GM20000 (cell line): ENCODE data around the gene KRT74.

Experiments used
- DNase-seq: peaks from one replicate; pipeline ENCODE4 v3.0.0; 2012; ENCODE audit warnings: low spot score
- TF ChIP-seq, protein P1 (sequence below): IDR thresholded peaks from 2 replicates; pipeline ENCODE4 v1.5.1; 2012; ENCODE audit warnings: mild to moderate bottlenecking, control low read depth; ENCODE audit errors: extremely low read depth, missing control alignments

The KRT74 gene

DNA sequence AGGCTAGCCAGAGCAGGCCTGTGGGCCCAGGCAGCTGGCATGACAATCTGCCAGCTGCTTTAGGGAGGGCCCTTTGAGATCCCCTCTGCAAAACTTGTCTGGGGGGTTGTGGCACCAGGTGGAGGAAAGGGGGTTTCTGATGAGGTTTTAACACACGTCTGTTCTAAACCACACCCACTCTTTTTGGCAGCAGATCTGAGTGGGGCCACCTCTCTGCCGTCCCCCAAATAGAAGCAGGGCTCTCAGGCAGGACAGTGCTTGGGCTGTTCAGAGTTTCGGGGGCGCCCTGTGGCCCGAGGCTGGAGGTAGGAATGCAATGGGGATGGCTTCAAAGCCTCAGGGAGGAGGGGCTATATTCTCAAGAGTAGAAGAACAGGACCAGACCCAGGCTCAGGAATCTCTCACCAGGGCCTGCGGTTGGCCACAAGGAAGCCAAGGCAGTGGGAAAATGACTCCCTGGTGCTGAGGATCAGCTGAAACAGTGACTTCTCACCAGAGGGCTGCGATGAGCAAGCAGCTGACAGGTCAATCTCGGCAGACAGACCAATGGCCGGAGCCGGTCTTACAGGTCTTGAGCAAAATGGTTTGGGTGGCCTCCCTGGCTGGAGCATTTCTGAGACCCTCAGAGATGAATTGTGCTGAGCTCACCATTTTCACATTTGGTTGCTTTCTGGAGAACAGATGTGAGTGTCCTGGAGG lies 51.9 kb downstream of the KRT74 start:
- TF ChIP-seq, protein P1, sequence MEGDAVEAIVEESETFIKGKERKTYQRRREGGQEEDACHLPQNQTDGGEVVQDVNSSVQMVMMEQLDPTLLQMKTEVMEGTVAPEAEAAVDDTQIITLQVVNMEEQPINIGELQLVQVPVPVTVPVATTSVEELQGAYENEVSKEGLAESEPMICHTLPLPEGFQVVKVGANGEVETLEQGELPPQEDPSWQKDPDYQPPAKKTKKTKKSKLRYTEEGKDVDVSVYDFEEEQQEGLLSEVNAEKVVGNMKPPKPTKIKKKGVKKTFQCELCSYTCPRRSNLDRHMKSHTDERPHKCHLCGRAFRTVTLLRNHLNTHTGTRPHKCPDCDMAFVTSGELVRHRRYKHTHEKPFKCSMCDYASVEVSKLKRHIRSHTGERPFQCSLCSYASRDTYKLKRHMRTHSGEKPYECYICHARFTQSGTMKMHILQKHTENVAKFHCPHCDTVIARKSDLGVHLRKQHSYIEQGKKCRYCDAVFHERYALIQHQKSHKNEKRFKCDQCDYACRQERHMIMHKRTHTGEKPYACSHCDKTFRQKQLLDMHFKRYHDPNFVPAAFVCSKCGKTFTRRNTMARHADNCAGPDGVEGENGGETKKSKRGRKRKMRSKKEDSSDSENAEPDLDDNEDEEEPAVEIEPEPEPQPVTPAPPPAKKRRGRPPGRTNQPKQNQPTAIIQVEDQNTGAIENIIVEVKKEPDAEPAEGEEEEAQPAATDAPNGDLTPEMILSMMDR, result no peak
- DNase-seq, result no peak

DNA sequence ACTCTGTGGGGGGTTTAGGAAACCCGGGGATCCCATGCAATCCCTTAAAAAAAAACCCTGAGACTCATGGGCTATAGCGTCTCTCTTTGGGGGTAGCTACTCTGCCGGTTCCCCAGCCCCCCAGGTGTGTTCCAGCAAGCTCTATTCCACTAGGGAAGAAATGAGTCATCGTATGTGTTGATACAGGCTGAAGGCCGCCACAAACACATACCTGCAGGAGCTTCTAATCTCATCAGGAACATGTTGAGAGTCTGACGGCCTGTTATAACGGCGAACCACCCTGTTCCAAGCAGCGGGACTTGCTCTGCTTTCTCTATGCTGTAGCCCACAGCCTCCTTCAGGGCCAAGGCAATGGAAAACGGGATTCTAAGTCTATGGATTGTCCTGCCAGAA lies 52.5 kb downstream of the KRT74 start:
- TF ChIP-seq, protein P1, result no peak
- no peak for DNase-seq

DNA sequence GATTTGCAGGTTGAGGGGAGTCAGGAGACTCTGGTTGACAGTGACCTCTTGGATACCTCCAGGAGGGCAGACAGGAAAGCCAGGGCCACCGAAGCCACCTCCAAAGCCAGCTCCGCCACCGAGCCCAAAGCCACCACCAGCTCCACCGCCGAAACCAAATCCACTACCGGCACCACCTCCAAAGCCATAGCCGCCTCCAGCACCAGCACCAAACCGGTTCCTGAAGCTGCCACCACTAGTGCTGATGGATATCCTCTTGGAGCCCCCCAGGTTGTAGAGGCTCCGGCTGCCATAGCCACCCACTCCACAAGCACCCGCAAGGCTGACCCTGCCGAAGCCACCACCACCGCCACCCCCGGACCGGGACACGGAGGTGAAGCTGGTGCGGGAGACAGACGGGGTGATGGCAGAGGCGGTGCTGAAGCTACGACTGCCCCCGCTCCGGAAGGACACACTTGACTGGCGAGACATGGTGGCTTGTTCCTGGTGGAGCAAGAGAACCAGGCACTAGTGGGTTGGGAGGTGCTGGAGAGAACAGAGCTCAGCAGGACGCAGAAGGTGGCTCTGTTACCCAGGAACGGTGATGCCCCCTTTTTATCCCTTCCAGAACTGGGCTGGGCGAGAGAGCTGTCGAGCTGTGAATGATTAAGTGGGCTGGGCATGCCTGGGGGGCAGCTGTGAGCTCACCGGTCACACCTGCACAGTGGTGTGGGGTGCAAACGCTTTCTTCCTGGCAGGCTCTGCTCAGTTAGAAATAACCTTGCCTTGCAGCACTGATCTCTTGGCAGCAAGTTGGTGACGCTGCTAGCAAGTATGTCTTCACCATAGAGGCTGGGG lies 53.6 kb downstream of the KRT74 start, which contains the start of gene KRT5:
KRT5 (minus strand) TSS at position 569 of the 837 bp plus-strand sequence; CDS start at position 471, 98 bp downstream.
- DNase-seq, result no peak
- TF ChIP-seq, protein P1, result no peak

DNA sequence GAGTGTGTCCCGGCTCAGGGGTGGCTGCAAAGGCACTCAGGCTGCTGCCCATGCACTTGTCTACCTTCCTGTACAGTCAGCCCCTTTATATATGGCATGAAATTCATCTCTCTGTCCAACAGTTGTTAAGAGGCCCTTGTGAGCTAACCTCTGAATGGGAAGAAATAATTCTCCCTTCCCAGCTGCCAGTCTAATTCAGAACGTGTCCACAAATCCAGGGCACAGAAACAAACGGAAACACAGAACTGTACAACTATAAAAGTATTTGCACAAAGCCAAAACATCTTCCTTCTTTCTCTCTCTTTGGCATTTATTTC lies 54.3 kb downstream of the KRT74 start:
- DNase-seq, result no peak
- TF ChIP-seq, protein P1, result no peak

DNA sequence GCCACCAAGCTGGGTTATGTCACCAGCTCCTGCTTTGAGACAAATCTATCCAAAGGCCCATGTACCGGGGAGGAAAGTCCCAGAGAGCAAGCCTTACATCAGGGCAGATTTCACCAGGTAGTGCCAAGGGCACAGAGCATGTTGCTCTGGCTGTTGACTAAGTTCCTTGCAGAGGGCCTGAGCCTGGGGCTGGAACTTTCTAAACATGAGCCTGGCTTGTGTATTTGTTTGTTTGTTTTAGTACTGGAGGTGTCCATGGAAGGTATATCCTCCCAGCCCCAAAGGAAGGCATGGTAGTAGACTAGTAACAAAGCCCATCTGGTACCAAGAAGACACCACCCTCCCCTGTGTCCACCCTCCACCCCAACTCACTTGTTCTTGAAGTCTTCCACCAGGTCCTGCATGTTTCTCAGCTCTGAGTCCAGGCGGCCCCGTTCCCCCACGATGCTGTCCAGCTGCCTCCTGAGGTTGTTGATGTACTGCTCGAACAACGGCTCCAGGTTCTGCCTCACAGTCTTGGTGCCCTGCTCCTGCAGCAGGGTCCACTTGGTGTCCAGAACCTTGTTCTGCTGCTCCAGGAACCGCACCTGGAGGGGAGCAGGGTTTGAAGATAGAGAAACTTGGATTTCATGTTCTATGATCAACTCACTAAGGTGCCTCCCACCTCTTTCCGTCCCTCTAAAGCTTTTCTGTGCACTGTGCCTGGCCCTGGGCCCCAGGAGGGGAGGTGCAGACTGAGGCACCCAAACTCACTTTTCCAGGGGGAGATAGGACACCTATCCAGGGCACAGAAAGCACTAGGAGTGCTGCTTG lies 54.9 kb downstream of the KRT74 start:
- DNase-seq, result no peak
- TF ChIP-seq, protein P1, result no peak

DNA sequence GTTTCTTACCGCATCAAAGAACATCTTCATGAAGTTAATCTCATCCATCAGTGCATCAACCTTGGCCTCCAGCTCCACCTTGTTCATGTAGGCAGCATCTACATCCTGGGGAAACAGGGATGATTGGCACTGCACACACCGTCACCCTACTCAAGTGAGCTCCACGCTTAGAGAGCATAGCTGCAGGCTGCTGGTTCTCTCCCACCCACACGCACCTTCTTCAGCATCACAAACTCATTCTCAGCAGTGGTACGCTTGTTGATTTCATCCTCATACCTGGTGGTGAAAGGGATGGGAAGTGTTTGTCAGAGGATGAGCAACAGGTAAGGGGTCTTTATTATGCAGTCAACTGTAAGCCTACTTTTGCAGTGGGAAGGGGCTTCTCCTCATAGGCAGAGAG lies 55.8 kb downstream of the KRT74 start:
- DNase-seq, result no peak
- TF ChIP-seq, protein P1, result no peak
